HG02885 (cell line): Measurements from ENCODE around the gene PTPRN2.
"Not testable (repeated sequence)": the region's sequence is repeated elsewhere in the genome, so short reads cannot be mapped to it uniquely, and the experiment has no call there.

Experiments
- ATAC-seq: cut with Tn5 transposase; IDR thresholded peaks from one replicate; pipeline ENCODE4 v1.9.1; 2021; ENCODE audit warnings: mild to moderate bottlenecking; ENCODE audit not compliant: unreplicated experiment, poor library complexity

The PTPRN2 gene

DNA sequence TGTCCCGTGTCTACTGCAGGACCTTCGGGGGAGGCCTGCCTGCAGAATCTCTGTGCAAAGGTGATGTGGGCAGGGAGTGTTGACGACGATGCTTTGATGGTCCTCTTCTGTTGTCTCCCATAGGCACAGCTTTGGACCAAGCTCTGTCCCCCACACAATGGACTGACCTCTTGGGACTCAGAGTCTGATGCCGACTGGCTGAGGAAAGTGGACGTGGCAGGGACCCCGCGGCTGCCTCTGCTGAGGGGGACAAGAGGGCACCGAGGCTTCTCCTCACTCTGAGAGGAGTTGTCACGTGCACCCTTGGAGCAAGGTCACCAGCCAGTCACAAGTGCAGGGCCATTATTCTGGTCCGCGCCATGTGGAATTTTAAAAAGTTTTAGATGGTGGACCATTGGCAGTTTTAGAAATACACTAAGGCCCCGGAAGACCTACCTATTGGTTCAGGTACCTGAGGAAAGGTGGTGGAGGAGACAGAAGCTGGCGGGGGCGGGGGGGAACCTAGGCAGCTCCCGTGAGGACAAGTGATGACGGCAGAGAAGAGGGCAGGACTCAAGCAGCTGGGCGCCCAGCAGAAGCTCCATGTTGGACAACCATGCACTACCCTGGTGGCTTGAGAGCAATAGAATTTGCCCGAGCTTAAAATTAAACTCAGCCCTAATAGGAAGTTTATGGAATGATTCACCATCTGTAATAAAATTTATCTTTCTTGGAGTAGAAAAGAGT is 331.4 kb downstream of the PTPRN2 start:
- no peak for ATAC-seq

DNA sequence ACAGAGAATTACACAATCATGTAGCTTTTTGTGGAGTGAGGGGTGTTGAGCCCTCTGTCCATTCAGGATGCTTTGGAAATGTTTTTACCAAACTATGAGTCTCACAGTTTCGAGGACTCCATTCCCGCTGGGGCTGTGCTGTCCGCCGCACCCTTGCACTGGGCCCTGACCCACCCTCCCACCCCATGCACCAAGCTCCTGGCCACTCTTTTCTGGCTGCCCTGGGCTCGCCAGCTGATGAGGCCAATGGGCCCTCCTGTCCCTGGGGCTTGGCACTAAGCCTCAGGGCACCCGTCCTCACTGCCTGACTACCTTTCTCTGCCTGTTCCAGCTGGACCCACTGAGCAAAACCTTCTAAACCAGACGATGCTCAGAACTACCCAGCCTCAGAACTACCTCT is 332.1 kb downstream of the PTPRN2 start:
- ATAC-seq: no peak

DNA sequence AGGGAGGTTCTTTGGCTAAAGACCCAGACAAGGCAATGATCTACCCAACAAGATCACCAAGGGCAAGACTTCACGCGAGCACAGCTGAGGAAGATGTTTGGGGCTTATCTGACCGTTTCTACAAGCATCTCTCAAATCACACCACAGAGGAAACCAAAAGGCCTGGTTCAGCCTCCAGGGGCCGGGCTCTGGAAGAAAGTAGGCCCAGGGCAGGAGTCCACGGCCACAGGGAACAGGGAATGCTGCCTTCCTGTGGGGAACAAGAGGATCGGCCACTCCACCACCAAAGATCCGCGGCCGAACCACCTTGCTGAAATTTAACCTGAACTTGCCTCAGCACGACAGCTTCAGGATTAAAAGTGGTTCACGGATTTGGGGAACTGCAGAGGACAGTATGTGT is 332.5 kb downstream of the PTPRN2 start:
- no peak for ATAC-seq

DNA sequence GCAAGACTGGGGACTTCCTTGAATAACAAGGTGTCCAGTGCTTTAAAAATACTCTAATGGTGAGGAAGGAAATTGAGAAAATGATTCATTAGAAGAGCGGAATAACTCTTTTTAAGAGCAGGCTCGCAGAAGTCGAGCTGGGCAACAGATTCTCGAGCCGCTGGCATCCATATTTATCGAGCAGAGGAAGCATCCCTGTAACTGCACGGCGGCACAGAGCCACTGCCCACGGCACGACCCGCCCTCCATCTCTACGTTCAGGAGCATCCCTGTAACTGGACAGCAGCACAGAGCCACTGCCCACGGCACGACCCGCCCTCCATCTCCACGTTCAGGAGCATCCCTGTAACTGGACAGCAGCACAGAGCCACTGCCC is 334.0 kb downstream of the PTPRN2 start:
- ATAC-seq: not testable (repeated sequence)

GRCh38 chr7:158252837-158253669 is 334.6 kb downstream of the PTPRN2 start:
- ATAC-seq: no peak

- no peak for ATAC-seq
These were observed 335.4 kb downstream of the PTPRN2 start for GRCh38 chr7:158252081-158252836.

GRCh38 chr7:158251061-158251965 is 336.3 kb downstream of the PTPRN2 start:
- ATAC-seq: no peak

DNA sequence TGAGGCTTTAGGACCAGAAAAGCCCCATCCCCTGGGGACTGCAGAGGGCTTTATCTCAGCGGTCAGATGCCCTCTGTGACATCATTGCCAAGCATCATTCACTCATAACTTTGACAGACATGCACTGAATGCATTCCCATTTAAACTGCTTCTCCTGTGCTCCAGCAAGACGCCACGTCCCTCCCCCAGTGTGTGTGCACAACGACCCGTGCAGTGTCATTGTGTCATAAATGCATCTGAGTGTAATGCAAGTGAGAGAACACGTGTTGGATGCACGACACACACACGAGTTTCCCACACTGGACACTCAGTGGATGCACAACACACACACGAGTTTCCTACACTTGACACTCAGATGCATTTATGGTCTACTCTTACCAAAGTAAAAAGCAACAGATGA is 337.9 kb downstream of the PTPRN2 start:
- ATAC-seq: no peak

DNA sequence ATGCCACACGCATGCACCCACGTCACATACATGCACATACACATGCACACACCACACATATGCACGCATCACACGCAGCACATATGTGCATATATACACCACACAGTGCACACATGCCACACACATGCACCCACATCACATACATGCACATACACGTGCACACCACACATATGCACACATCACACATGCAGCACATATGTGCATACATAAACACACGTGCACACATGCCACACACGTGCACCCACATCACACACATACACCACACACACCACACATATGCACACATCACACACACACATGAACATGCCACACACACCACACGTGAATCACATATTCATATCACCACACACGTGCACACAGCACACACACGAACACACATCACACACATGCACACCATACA is 338.8 kb downstream of the PTPRN2 start:
- ATAC-seq: no peak

GRCh38 chr7:158247758-158248487 is 339.7 kb downstream of the PTPRN2 start:
- no peak for ATAC-seq

DNA sequence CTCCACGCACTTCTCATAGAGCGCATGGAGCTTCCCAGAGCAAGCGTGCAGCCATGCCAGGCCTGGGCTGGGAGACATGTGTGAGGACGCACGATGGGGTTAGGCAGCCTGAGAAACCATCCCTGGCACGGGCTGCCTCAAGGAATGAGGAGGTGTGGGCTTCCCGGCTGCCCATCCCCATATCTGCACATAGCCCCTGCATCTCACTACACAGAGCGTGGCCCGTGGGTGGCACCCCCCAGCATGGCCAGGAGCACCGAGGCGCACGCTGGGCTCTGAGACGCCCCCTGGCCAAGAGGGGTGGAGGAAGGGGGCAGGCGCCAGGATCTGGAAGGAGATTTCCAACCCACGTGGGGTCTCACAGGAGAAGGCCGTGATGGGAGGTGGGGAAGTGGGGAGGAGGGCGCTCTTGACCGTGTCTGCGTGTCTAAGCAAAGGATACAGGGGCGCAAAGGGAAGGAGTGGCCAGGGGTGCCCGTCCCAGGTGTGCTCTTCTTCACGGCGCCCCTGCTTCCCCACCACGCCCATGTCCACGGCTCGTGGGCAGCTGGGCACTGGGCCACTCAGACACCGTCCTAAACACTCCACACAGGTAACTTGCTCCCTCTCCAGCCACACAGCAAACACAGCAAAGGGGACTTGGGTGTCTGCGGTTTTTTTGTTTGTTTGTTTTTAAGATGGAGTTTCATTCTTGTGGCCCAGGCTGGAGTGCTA is 340.5 kb downstream of the PTPRN2 start:
- ATAC-seq: no peak

DNA sequence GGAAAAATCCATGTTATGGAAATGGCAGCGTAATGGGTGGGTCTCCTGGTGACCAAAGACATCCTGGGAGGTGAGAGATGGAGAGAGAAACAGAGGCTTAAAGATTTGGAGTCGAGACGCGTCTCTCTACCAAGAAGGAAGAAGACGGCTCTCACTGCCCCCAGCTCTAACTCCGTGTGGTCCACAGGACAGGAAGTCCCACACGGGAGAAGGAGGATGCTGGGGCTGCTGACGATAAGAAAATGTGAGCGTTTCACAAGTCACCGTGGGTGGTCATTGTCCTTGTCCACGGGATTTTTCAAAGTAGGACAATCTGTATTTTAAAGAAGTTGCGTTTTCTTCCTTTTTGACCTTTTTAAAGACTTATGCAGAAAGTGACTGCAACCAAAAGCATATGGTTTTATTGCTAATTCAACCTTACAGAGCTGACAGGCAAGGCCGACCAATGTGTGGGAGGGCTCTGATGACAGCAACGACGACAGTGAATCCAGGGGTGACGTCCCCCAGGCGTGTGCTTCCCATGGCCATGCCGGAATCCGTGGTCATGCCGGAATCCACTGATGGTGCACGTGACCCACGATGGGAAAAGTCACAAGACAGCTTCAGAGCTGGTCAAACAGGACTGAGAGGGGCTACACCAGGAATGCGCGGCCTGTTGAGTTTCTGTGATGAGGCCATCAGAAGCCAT is 341.2 kb downstream of the PTPRN2 start:
- ATAC-seq: no peak

- ATAC-seq: no peak
These were observed 341.9 kb downstream of the PTPRN2 start for GRCh38 chr7:158245724-158246041.

DNA sequence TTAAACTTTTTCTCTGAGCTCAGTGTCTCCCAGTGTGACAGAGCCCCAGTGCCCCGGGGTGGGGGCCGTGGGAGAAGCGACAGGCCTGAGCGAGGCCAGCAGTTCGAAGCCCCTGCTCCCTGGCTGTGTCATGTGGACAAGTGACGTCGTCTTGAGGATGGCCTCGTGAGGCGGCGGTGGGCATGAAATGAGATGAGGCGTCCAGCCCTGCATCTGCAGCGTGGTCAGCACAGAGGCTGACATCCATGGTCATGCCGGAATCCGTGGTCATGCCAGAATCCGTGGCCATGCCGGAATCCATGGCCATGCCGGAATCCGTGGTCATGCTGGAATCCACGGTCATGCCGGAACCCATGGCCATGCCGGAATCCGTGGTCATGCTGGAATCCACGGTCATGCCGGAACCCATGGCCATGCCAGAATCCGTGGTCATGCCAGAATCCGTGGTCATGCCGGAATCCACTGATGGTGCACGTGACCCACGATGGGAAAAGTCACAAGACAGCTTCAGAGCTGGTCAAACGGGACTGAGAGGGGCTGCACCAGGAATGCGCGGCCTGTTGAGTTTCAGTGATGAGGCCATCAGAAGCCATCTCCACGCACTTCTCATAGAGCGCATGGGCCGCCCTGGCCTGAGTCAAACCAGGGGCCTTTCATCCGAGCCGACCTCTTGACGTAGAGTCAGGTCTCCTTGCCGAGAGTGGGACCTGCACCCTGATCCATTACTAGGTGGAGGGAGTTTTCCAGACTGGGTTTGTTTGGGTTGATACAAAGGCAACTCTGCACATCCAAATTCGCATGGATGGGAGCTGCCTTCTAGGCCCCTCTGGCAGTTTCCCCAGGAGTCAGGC is 342.5 kb downstream of the PTPRN2 start:
- ATAC-seq: no peak

DNA sequence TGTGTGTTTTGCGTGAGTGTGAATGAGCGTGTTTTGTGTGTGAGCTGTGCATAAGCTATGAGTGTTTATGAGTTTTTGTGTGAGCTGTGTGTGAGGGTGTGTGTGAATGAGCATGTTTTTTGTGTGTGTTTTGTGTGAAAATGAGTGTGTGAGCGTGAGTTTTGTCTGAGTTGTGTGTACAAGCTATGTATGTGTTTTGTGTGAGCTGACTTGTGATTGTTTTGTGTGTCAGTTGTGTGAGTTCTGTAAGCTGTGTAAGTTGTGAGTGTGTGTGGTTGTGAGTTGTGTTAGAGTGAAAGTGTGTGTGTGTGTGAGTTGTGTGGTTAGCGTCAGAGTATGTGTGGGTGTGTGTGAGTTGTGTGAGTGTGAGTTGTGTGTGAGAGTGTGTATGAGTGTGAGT is 343.2 kb downstream of the PTPRN2 start:
- no peak for ATAC-seq

GRCh38 chr7:158241919-158242318 is 345.7 kb downstream of the PTPRN2 start:
- ATAC-seq: no peak

- no peak for ATAC-seq
These were observed 346.8 kb downstream of the PTPRN2 start for GRCh38 chr7:158240801-158241200.
